HFFc6 (cell line): ENCODE results near the gene MMP17. TPM values are rescaled to one million over a fixed set of nuclear protein-coding genes. Genes with fewer than 3 reads are reported as not detected.

Experiments
- DNase-seq: peaks from one replicate; pipeline ENCODE4 v3.0.0-alpha.2; 2018
- H3K27ac Mint-ChIP-seq: 2 replicates; pipeline ENCODE4 v1.8.0; 2020; ENCODE audit warnings: mild to moderate bottlenecking, mixed read lengths
- H3K27me3 Mint-ChIP-seq: 2 replicates; pipeline ENCODE4 v1.8.0; 2021; ENCODE audit warnings: mild to moderate bottlenecking, moderate library complexity, mixed read lengths; ENCODE audit not compliant: insufficient read depth
- H3K36me3 Mint-ChIP-seq: 2 replicates; pipeline ENCODE4 v1.8.0; 2021; ENCODE audit warnings: low read depth, mixed read lengths
- H3K4me1 Mint-ChIP-seq: 2 replicates; pipeline ENCODE4 v1.8.0; 2020; ENCODE audit warnings: low read depth, mixed read lengths
- H3K4me3 Mint-ChIP-seq: 2 replicates; pipeline ENCODE4 v1.8.0; 2020; ENCODE audit warnings: mild to moderate bottlenecking, moderate library complexity, mixed read lengths
- H3K9me3 Mint-ChIP-seq: 2 replicates; pipeline ENCODE4 v1.8.0; 2020; ENCODE audit warnings: mild to moderate bottlenecking, mixed read lengths
- CTCF ChIP-seq: fragments of 200-600 bp; sonication (generic); IDR thresholded peaks from 2 replicates; pipeline ENCODE4 v1.5.0; 2021; ENCODE audit warnings: antibody characterized with exemption, mild to moderate bottlenecking
- long read RNA-seq: library from polyadenylated mRNA; unstranded; transcript quantifications from one replicate; pipeline ENCODE4 v2.0.0, GENCODE V29; 2019
- total RNA-seq, 6 experiments: library from RNA; stranded (reverse); fragmentation: NEBNext Ultra II Directional; extraction: Animal tissue kit (Norgen Biotek cat#: 25700); gene quantifications; 2 replicates in 1 of 6; 3 replicates in 5 of 6; pipeline ENCODE4 v1.2.3, GENCODE V29; 2021

Gene MMP17
- total RNA-seq: 10 to 100 TPM; 23.9 to 31.5 (median 26.6) TPM
- long read RNA-seq, partial matches to known transcripts: 3 of 5 reads
- long read RNA-seq, other reads (novel, unspliced or antisense): 1 of 5 reads

DNA sequence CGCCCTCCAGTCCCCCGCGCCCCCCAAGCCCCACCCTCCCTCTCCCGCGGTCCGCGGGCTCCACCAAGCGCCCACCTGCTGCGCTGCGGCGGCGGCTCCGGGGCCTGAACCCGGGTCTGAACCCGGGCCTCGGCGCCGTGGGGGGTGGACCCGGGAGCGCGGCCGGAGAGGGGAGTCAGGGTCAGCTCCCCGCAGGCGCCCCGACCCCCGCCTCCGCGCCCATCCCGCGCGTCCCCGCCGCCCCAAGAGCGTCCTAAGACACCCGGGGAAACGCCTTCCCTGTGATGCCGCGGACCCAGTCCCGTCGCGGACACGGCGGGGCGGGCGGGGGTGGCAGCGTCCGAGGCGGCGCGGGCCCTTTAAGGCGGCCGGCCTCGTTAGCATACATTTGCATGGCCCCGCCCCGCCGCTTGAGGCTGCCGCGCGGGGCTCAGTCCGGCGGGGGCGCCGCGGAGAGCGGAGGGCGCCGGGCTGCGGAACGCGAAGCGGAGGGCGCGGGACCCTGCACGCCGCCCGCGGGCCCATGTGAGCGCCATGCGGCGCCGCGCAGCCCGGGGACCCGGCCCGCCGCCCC, at the start of gene MMP17:
Gene MMP17 (plus strand): TSS at position 433 of the 574 bp plus-strand sequence. CDS start 102 bp downstream, at position 535.
- Mint-ChIP-seq H3K9me3 (no peaks in the 10 kb centered on the region), H3K27ac (peak within 1 kb of the TSS; percentile 24; the same call in 1 of the 2 replicates), H3K36me3 (no peaks in the 10 kb centered on the region), H3K4me1 (peaks cover 24% of the 10 kb centered on the region), H3K4me3 (peak within 1 kb of the TSS; percentile 87), H3K27me3 (peaks cover 10% of the 10 kb centered on the region)
- TF ChIP-seq CTCF: peak; percentile 50; the same call in 1 of the 2 replicates
- DNase-seq: no peak

GRCh38 chr12:131779027-131779426, 49.2 kb upstream of the MMP17 start:
- Mint-ChIP-seq H3K36me3 (peaks cover 23% of the 10 kb centered on the region), H3K4me1 (peaks cover 23% of the 10 kb centered on the region), H3K4me3 (no peak overlapping the region), H3K27ac (no peak overlapping the region), H3K9me3 (no peaks in the 10 kb centered on the region), H3K27me3 (peaks cover 3% of the 10 kb centered on the region)
- DNase-seq: no peak
- no peak for TF ChIP-seq CTCF

DNA sequence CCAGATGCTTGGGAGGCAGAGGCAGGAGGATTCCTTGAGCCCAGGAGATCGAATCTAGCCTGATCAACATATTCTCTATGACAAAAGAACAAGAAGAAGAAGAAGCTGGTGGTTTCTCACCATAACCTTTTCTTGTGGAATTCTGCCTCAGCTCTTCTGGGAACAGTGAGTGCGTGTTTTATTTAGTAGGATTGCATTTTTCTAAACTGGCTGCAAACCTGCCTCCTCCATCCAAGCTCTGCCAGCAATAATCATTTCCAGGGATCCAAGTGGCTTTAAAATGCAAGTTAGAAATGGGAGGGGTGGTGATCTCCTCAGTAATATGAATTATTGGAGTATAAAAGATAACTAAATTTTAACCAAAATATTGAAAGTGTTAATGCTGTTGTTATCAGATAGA, 46.1 kb upstream of the MMP17 start:
- TF ChIP-seq CTCF: no peak
- DNase-seq: no peak
- H3K27me3 Mint-ChIP-seq: peaks cover 3% of the 10 kb centered on the region
- H3K4me3 Mint-ChIP-seq: no peak overlapping the region
- H3K27ac Mint-ChIP-seq: no peak overlapping the region; the same call in 1 of the 2 replicates
- peaks cover 43% of the 10 kb centered on the region for H3K4me1 Mint-ChIP-seq
- H3K36me3 Mint-ChIP-seq: peaks cover 23% of the 10 kb centered on the region
- H3K9me3 Mint-ChIP-seq: no peaks in the 10 kb centered on the region

DNA sequence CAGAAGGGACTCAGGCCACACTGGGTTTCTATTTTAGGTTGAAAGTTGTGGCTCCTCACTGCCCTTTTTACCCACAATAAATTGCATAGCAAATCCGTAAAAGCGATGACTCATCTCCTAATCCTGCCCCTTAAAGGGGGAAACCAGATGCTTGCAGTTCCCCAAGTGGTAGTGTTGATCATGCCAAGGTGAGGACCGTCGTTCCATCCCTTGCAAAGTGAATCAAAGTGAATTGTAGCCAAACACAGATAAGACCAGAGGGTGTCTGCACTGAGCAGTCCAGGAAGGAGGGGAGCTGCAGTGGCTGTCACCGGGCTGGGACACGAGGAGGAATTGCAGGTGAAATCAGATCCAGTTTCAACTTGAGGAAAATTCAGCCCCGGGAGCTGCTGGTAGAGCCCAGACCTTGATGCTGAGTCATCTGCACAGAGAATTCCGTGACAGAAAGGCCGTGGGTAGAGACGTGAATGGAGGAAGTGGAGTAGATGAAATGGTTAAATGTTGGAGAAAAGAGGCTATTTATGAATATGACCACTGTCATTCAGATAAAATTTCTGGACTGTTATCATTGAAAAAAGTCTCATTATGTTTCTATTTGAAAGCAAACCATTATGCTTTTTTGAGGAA, 44.2 kb upstream of the MMP17 start:
- peaks cover 3% of the 10 kb centered on the region for H3K27me3 Mint-ChIP-seq
- peak overlapping the region; percentile 95 for H3K27ac Mint-ChIP-seq
- no peaks in the 10 kb centered on the region for H3K9me3 Mint-ChIP-seq
- TF ChIP-seq CTCF: peak; percentile 18; the same call in 1 of the 2 replicates
- peaks cover 18% of the 10 kb centered on the region for H3K36me3 Mint-ChIP-seq
- peaks cover 43% of the 10 kb centered on the region for H3K4me1 Mint-ChIP-seq
- peak; percentile 85 for DNase-seq
- H3K4me3 Mint-ChIP-seq: peak overlapping the region; percentile 90

DNA sequence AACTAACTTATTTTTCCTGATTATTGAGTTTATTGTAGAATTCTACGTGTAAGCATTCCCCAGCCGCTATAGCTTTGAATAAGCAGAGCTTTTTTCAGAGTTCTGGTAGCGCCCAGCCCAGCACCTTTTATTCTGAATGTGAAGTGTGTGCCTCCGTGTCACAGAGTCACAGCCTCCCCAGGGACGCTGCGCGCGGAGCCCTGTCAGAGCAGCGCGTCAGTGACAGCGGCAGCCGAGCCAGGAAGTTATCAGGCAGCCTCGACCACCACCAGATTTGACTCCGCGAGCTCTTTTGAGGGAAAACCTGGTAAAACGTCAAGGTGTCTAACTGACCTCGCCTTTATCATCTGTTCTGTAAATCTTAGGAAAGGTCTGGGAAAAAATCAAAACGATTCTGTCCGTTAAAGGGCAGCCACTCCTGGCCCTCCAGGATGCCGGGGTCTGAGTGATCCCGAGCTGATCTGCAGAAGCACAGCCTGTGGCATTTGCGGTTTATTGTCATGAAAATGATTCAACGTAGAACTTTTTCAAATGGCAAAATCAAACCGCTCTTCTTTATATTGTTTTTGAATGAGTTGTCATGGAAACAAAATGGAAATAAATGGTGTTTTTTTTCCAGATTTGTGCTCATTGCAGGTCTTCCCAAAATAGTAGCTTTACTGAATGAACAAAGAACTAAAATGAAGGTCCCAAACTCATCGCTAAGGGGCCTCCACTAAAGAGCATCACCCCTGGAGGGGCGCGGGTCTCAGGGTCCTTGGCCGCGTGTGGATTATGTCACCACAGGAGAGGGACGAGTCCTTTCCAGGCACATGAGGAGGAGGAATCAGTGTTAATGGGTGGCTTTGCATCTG, 43.1 kb upstream of the MMP17 start:
- peaks cover 20% of the 10 kb centered on the region for H3K36me3 Mint-ChIP-seq
- no peak for TF ChIP-seq CTCF
- no peaks in the 10 kb centered on the region for H3K9me3 Mint-ChIP-seq
- peaks cover 3% of the 10 kb centered on the region for H3K27me3 Mint-ChIP-seq
- peak overlapping the region; percentile 90 for H3K4me3 Mint-ChIP-seq
- H3K4me1 Mint-ChIP-seq: peaks cover 43% of the 10 kb centered on the region
- H3K27ac Mint-ChIP-seq: peak overlapping the region; percentile 95
- DNase-seq: no peak
